GM21360 (cell line): ENCODE data around the gene TBC1D14.
"Not testable (repeated sequence)": the region's sequence is repeated elsewhere in the genome, so short reads cannot be mapped to it uniquely, and the experiment has no call there.

Source experiments
- ATAC-seq: cut with Tn5 transposase; IDR thresholded peaks from one replicate; pipeline ENCODE4 v1.9.1; 2021; ENCODE audit warnings: mild to moderate bottlenecking, moderate library complexity; ENCODE audit not compliant: unreplicated experiment

The TBC1D14 gene

GRCh38 chr4:7073526-7074390 is 164.1 kb downstream of the TBC1D14 start:
- no peak for ATAC-seq

- ATAC-seq: no peak
Measured at GRCh38 chr4:7074426-7074825, 164.8 kb downstream of the TBC1D14 start.

- ATAC-seq: no peak
Measured at GRCh38 chr4:7075962-7076695, 166.5 kb downstream of the TBC1D14 start.

DNA sequence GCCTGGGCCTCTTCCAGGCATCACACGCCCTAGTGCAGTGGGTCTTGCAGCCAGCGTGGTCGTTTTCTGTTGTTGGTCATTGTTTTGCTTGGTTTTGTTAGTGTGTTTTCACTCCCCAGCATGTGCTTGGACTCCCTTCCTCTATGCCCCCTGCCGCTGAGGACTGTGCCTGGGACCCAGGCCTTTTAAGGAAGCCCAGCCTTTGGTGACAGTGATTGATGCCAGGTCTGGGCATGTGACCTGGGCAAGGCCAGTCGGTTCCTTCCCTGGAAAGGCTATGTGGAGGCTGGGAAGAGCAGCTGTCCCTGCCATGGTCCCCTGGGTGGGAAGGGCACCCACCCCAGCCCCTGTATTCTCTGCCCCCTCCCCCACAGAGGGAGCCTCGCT is 167.1 kb downstream of the TBC1D14 start:
- ATAC-seq: no peak

GRCh38 chr4:7077371-7077770 is 167.7 kb downstream of the TBC1D14 start:
- ATAC-seq: no peak

GRCh38 chr4:7078025-7078424 is 168.4 kb downstream of the TBC1D14 start:
- ATAC-seq: no peak

DNA sequence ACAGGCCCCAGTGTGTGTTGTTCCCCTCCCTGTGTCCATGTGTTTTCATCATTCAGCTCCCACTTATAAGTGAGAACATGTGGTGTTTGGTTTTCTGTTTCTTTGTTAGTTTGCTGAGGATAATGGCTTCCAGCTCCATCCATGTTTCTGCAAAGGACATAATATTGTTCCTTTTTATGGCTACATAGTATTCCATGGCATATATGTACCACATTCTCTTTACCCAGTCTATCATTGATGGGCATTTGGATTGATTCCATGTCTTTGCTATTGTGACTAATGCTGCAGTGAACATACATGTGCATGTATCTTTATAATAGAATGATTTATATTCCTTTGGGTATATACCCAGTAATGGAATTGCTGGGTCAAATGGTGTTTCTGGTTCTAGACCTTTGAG is 169.9 kb downstream of the TBC1D14 start:
- not testable (repeated sequence) for ATAC-seq

GRCh38 chr4:7079909-7080308 is 170.3 kb downstream of the TBC1D14 start:
- not testable (repeated sequence) for ATAC-seq
